NOMO-1 treated with dmso at 0.1 percent for 144 hours (cell line): ENCODE measurements around the gene METTL9.
"Not testable (repeated sequence)": the region's sequence is repeated elsewhere in the genome, so short reads cannot be mapped to it uniquely, and the experiment has no call there.

Experiments
- DNase-seq: peaks from one replicate; lab custom pipeline; 2025; ENCODE audit not compliant: unreplicated experiment; lab: John Stamatoyannopoulos, UW

Gene METTL9

GRCh38 chr16:21573506-21573905 is 25.9 kb upstream of the METTL9 start:
- DNase-seq = not testable (repeated sequence)

GRCh38 chr16:21574372-21574771 is 25.0 kb upstream of the METTL9 start:
- DNase-seq = no peak

GRCh38 chr16:21576323-21576722 is 23.1 kb upstream of the METTL9 start:
- not testable (repeated sequence) for DNase-seq

GRCh38 chr16:21577487-21577886 is 21.9 kb upstream of the METTL9 start:
- DNase-seq = not testable (repeated sequence)

GRCh38 chr16:21578311-21578710 is 21.1 kb upstream of the METTL9 start:
- DNase-seq = not testable (repeated sequence)

GRCh38 chr16:21580131-21580530 is 19.2 kb upstream of the METTL9 start:
- DNase-seq = not testable (repeated sequence)

GRCh38 chr16:21580807-21581206 is 18.6 kb upstream of the METTL9 start:
- no peak for DNase-seq

- DNase-seq = no peak
Measured at GRCh38 chr16:21584817-21585216, 14.6 kb upstream of the METTL9 start.

- DNase-seq = not testable (repeated sequence)
Measured at GRCh38 chr16:21588593-21588992, 10.8 kb upstream of the METTL9 start.

GRCh38 chr16:21589551-21589950 is 9.8 kb upstream of the METTL9 start:
- DNase-seq = no peak

GRCh38 chr16:21590287-21590686 is 9.1 kb upstream of the METTL9 start:
- peak; percentile 61 for DNase-seq

GRCh38 chr16:21590796-21591195 is 8.6 kb upstream of the METTL9 start:
- peak; percentile 91 for DNase-seq

GRCh38 chr16:21592191-21592590 is 7.2 kb upstream of the METTL9 start:
- no peak for DNase-seq

- DNase-seq = no peak
Measured at GRCh38 chr16:21593530-21594289, 5.7 kb upstream of the METTL9 start.

GRCh38 chr16:21597561-21598030 is 1.8 kb upstream of the METTL9 start:
- no peak for DNase-seq

GRCh38 chr16:21598206-21598605 is 1.2 kb upstream of the METTL9 start:
- DNase-seq = no peak

- no peak for DNase-seq
Measured at GRCh38 chr16:21598701-21599121, 666 bp upstream of the METTL9 start.

GRCh38 chr16:21600031-21600773 is 825 bp downstream of the METTL9 start:
- DNase-seq = peak; percentile 31

GRCh38 chr16:21602785-21603184 is 3.4 kb downstream of the METTL9 start:
- DNase-seq = no peak

GRCh38 chr16:21603928-21604327 is 4.6 kb downstream of the METTL9 start:
- DNase-seq = peak; percentile 54

GRCh38 chr16:21605848-21606247 is 6.5 kb downstream of the METTL9 start:
- DNase-seq = not testable (repeated sequence)
